GM12865 (cell line): ENCODE results near the gene ANKRD6.

Source experiments
- DNase-seq: peaks from one replicate; pipeline ENCODE4 v3.0.0; 2010; ENCODE audit warnings: low read depth
- H3K4me3 ChIP-seq: 2 replicates; pipeline ENCODE4 v1.5.1; 2011; ENCODE audit warnings: mild to moderate bottlenecking, low read depth, low read length, control low read depth
- CTCF ChIP-seq: IDR thresholded peaks from 2 replicates; pipeline ENCODE4 v1.5.1; 2011; ENCODE audit warnings: low read length, control low read depth, low read depth, inconsistent platforms; ENCODE audit not compliant: insufficient read depth; ENCODE audit errors: missing control alignments

The ANKRD6 gene

GRCh38 chr6:89479897-89480296, 46.9 kb downstream of the ANKRD6 start:
- TF ChIP-seq CTCF = no peak
- no peak overlapping the region for H3K4me3 ChIP-seq
- DNase-seq = no peak

GRCh38 chr6:89481695-89482094, 48.7 kb downstream of the ANKRD6 start:
- no peak for TF ChIP-seq CTCF
- H3K4me3 ChIP-seq = no peak overlapping the region
- DNase-seq = no peak

GRCh38 chr6:89482126-89482525, 49.2 kb downstream of the ANKRD6 start:
- no peak for TF ChIP-seq CTCF
- H3K4me3 ChIP-seq = no peak overlapping the region
- no peak for DNase-seq

GRCh38 chr6:89483111-89483720, 50.3 kb downstream of the ANKRD6 start:
- DNase-seq = no peak
- H3K4me3 ChIP-seq = no peak overlapping the region
- TF ChIP-seq CTCF = no peak

GRCh38 chr6:89485320-89485719, 52.4 kb downstream of the ANKRD6 start:
- H3K4me3 ChIP-seq = no peak overlapping the region
- no peak for TF ChIP-seq CTCF
- no peak for DNase-seq

- H3K4me3 ChIP-seq = no peak overlapping the region
- no peak for DNase-seq
- no peak for TF ChIP-seq CTCF
These were observed 54.9 kb downstream of the ANKRD6 start for GRCh38 chr6:89487864-89488263.

GRCh38 chr6:89488438-89488837, 55.5 kb downstream of the ANKRD6 start:
- TF ChIP-seq CTCF = no peak
- H3K4me3 ChIP-seq = no peak overlapping the region
- DNase-seq = no peak
